CD14-positive monocyte (primary cell): ENCODE data around the gene CREB3L1. TPM values are rescaled to one million over a fixed set of nuclear protein-coding genes. Genes with fewer than 3 reads are reported as not detected.
A peak's percentile ranks its signal among the peaks of the same experiment; 100 is the strongest.

Experiments
- DNase-seq, 3 donors: peaks; one replicate each; pipeline ENCODE4 v3.0.0-alpha.2; 2011 to 2022
- H2AFZ ChIP-seq: 2 replicates; pipeline ENCODE4 v1.6.0; 2012; ENCODE audit warnings: mild to moderate bottlenecking, low read depth, low read length, inconsistent platforms; ENCODE audit not compliant: insufficient read depth, poor library complexity, severe bottlenecking
- H3K27ac ChIP-seq, 2 donors: 1 replicate in 1 of 2; 2 replicates in 1 of 2; pipeline ENCODE4 v1.5.1; 2012 to 2013; ENCODE audit warnings: low read length in 2 of 2, control low read depth in 1 of 2, inconsistent platforms in 1 of 2, low read depth in 1 of 2, mild to moderate bottlenecking in 1 of 2
- H3K27me3 ChIP-seq, 2 donors: one replicate each; pipeline versions ENCODE4 v1.6.0 to v1.6.1; 2011 to 2013; ENCODE audit warnings: low read length in 2 of 2; ENCODE audit not compliant: control insufficient read depth in 2 of 2, insufficient read depth in 2 of 2
- H3K36me3 ChIP-seq, 2 donors: replicated peaks in 1 of 2; 1 replicate in 1 of 2; 2 replicates in 1 of 2; pipeline versions ENCODE4 v1.5.1 to v1.6.1; 2012 to 2013; ENCODE audit warnings: low read length in 2 of 2, control low read depth in 1 of 2, inconsistent platforms in 1 of 2, mild to moderate bottlenecking in 1 of 2; ENCODE audit not compliant: insufficient read depth in 2 of 2, control insufficient read depth in 1 of 2
- H3K4me1 ChIP-seq, 2 donors: 1 replicate in 1 of 2; 2 replicates in 1 of 2; pipeline versions ENCODE4 v1.5.1 to v1.6.1; 2012 to 2013; ENCODE audit warnings: low read length in 2 of 2, control low read depth in 1 of 2, inconsistent platforms in 1 of 2, mild to moderate bottlenecking in 1 of 2, moderate library complexity in 1 of 2; ENCODE audit not compliant: insufficient read depth in 2 of 2, control insufficient read depth in 1 of 2
- H3K4me2 ChIP-seq: replicated peaks from 2 replicates; pipeline ENCODE3; 2012; ENCODE audit warnings: low read length, moderate library complexity, mild to moderate bottlenecking; ENCODE audit not compliant: poor library complexity, severe bottlenecking; ENCODE audit errors: extremely low read depth
- H3K4me3 ChIP-seq, 3 experiments: fragments of 200-600 bp in 1 of 3; sonication (generic) in 1 of 3; replicated peaks in 1 of 3; 1 replicate in 2 of 3; 2 replicates in 1 of 3; pipeline ENCODE4 v1.5.1; 2011 to 2013; ENCODE audit warnings: low read length in 3 of 3, mild to moderate bottlenecking in 3 of 3, control low read depth in 2 of 3, low read depth in 2 of 3, inconsistent platforms in 1 of 3, moderate library complexity in 1 of 3
- H3K79me2 ChIP-seq: 2 replicates; pipeline ENCODE4 v1.6.0; 2012; ENCODE audit warnings: mild to moderate bottlenecking, control low read depth, inconsistent platforms, low read length, moderate library complexity; ENCODE audit not compliant: insufficient read depth
- H3K9ac ChIP-seq: 2 replicates; pipeline ENCODE4 v1.6.0; 2017; ENCODE audit warnings: low read length, mild to moderate bottlenecking; ENCODE audit not compliant: insufficient read depth, poor library complexity, severe bottlenecking
- H3K9me3 ChIP-seq, 2 donors: replicated peaks in 1 of 2; 1 replicate in 1 of 2; 2 replicates in 1 of 2; pipeline versions ENCODE4 v1.5.1 to v1.6.1; 2012 to 2013; ENCODE audit warnings: low read length in 2 of 2, control low read depth in 1 of 2; ENCODE audit not compliant: control insufficient read depth in 1 of 2, insufficient read depth in 1 of 2
- H4K20me1 ChIP-seq: 2 replicates; pipeline ENCODE4 v1.6.0; 2012; ENCODE audit warnings: mild to moderate bottlenecking, low read length, control low read depth, moderate library complexity; ENCODE audit not compliant: insufficient read depth
- H3K27ac Mint-ChIP-seq, 7 donors: one replicate each; pipeline ENCODE4 v1.8.0; 2020; ENCODE audit warnings: mild to moderate bottlenecking in 7 of 7, mixed read lengths in 7 of 7, moderate library complexity in 6 of 7, inconsistent platforms in 2 of 7
- H3K27me3 Mint-ChIP-seq, 3 donors: one replicate each; pipeline ENCODE4 v1.8.0; 2021 to 2022; ENCODE audit warnings: low read depth in 3 of 3, mild to moderate bottlenecking in 3 of 3, mixed read lengths in 3 of 3, moderate library complexity in 3 of 3, inconsistent platforms in 1 of 3
- H3K36me3 Mint-ChIP-seq, 2 donors: one replicate each; pipeline ENCODE4 v1.8.0; 2020; ENCODE audit warnings: mixed read lengths in 2 of 2, inconsistent platforms in 1 of 2, mild to moderate bottlenecking in 1 of 2
- H3K4me1 Mint-ChIP-seq: one replicate; pipeline ENCODE4 v1.8.0; 2020; ENCODE audit warnings: mild to moderate bottlenecking, mixed read lengths
- H3K4me3 Mint-ChIP-seq, 2 donors: one replicate each; pipeline ENCODE4 v1.8.0; 2020; ENCODE audit warnings: mild to moderate bottlenecking in 2 of 2, mixed read lengths in 2 of 2, moderate library complexity in 1 of 2
- H3K9me3 Mint-ChIP-seq, 7 donors: one replicate each; pipeline ENCODE4 v1.8.0; 2020 to 2022; ENCODE audit warnings: mixed read lengths in 7 of 7, mild to moderate bottlenecking in 6 of 7, moderate library complexity in 6 of 7, inconsistent platforms in 2 of 7
- CTCF ChIP-seq: fragments of 200-600 bp; IDR thresholded peaks from one replicate; pipeline ENCODE4 v1.8.0; 2022; ENCODE audit warnings: antibody characterized with exemption, mild to moderate bottlenecking
- WGBS: methylation state at CpG from one replicate; pipeline ENCODE4 v1.1.5; 2013; ENCODE audit warnings: missing lambda C conversion rate; ENCODE audit not compliant: insufficient coverage; 5-methylcytosine and 5-hydroxymethylcytosine counted together
- intact Hi-C, 2 donors: fragments of 100-400 bp; cut with micrococcal nuclease; formaldehyde crosslinking; loops; one replicate each; pipeline versions ENCODE4 v1.15.0 to v1.15.1; 2023
- polyA minus RNA-seq: library from RNA; depleted of rRNA, polyadenylated mRNA; stranded (reverse); fragments of >200 nt; gene quantifications from 2 replicates; pipeline ENCODE4 v1.2.3, GENCODE V29; 2012
- polyA plus RNA-seq, 3 donors: library from polyadenylated mRNA; depleted of rRNA in 1 of 3; unstranded in 2 of 3; stranded (reverse) in 1 of 3; fragments of 300-500 nt in 2 of 3; fragments of >200 nt in 1 of 3; fragmentation: Illumina TruSeq in 2 of 3; gene quantifications; 1 replicate in 2 of 3; 2 replicates in 1 of 3; pipeline ENCODE4 v1.2.3, GENCODE V29; 2012 to 2021
- total RNA-seq, 12 experiments: library from RNA in 1 of 12; stranded (reverse) in 1 of 12; fragments of 120-200 nt in 1 of 12; gene quantifications; one replicate each; pipeline ENCODE4 v1.2.4 and lab custom pipeline; 2013 to 2026; ENCODE audit warnings: mixed read lengths in 6 of 12, inconsistent platforms in 1 of 12

The CREB3L1 gene
- not detected for total RNA-seq (2013)
- polyA plus RNA-seq (not detected), polyA minus RNA-seq (0.08 and 0.14 TPM in 2 replicates), total RNA-seq (lab: John Stamatoyannopoulos, UW) (0 to 0.83 (median 0.25) reads per million in 11 experiments)

GRCh38 chr11:46277622-46278386 is at the start of gene CREB3L1:
Gene CREB3L1, plus strand, starts transcription at chr11:46277662. Its CDS starts 450 bp downstream, at chr11:46278112.
- Histone ChIP-seq H3K79me2 (no peaks in the 10 kb centered on the region), H3K9ac (peak within 1 kb of the TSS; percentile 15), H3K27me3 (peaks cover 27 to 57% of the 10 kb centered on the region in 2 donors), H2AFZ (peak within 1 kb of the TSS; percentile 59), H3K4me1 (peaks cover 10 to 13% of the 10 kb centered on the region in 2 donors), H3K4me2 (peak within 1 kb of the TSS; percentile 66), H3K4me3 (peak within 1 kb of the TSS in 1 of 3 experiments; percentile 61), H4K20me1 (no peaks in the 10 kb centered on the region), H3K27ac (no peak within 1 kb of the TSS), H3K9me3 (no peaks in the 10 kb centered on the region), H3K36me3 (no peaks in the 10 kb centered on the region)
- peak within 1 kb of the TSS; percentile 37 to 87 for H3K4me3 Mint-ChIP-seq
- H3K27ac Mint-ChIP-seq, result peak within 1 kb of the TSS in 1 of 7 donors; percentile 28
- no peak for TF ChIP-seq CTCF
- H3K9me3 Mint-ChIP-seq, result peaks cover 0 to 7% (median 0%) of the 10 kb centered on the region in 7 donors
- peaks cover 44 to 64% (median 48%) of the 10 kb centered on the region in 3 donors for H3K27me3 Mint-ChIP-seq
- no peak for DNase-seq
- under 1% methylated on average over 53 of the region's 61 CpGs for WGBS
- H3K36me3 Mint-ChIP-seq, result peaks cover 0 to 3% of the 10 kb centered on the region in 2 donors
- H3K4me1 Mint-ChIP-seq, result peaks cover 15% of the 10 kb centered on the region
- intact Hi-C loops, result no loop called here

- peaks cover 5 to 12% of the 10 kb centered on the region in 2 donors for H3K9me3 ChIP-seq
- Mint-ChIP-seq H3K4me1 (peaks cover 9% of the 10 kb centered on the region), H3K4me3 (peak overlapping the region in 1 of 2 donors; percentile 48), H3K27me3 (peaks cover 7 to 10% (median 9%) of the 10 kb centered on the region in 3 donors), H3K27ac (peak overlapping the region in 4 of 7 donors; percentile 60 to 82 (median 73)), H3K36me3 (peaks cover 0 to 3% of the 10 kb centered on the region in 2 donors), H3K9me3 (peaks cover 3 to 19% (median 12%) of the 10 kb centered on the region in 7 donors)
- H3K9ac ChIP-seq, result no peak overlapping the region
- TF ChIP-seq CTCF, result no peak
- DNase-seq, result peak; percentile 56 to 65 (median 58)
- H3K4me2 ChIP-seq, result peak overlapping the region; percentile 13
- no peak overlapping the region for H2AFZ ChIP-seq
- peaks cover 0 to 4% of the 10 kb centered on the region in 2 donors for H3K4me1 ChIP-seq
- no peaks in the 10 kb centered on the region for H3K79me2 ChIP-seq
- no peaks in the 10 kb centered on the region for H4K20me1 ChIP-seq
- no peaks in the 10 kb centered on the region for H3K27me3 ChIP-seq
- H3K36me3 ChIP-seq, result no peaks in the 10 kb centered on the region
- intact Hi-C loops, result no loop called here
- H3K4me3 ChIP-seq, result no peak overlapping the region
- no peak overlapping the region for H3K27ac ChIP-seq
- 0% methylated on average over 2 of the region's 13 CpGs for WGBS
These were observed 48.2 kb upstream of the CREB3L1 start for GRCh38 chr11:46229230-46229629.
